Activated naive CD8-positive, alpha-beta T cell treated with anti-CD3 and anti-CD28 coated beads, Interleukin-2, amount 50 U/mL, for 24 hours (primary cell): ENCODE results near the gene PIGA.
"Not testable (repeated sequence)": the region's sequence is repeated elsewhere in the genome, so short reads cannot be mapped to it uniquely, and the experiment has no call there.

Experiments
- ATAC-seq: fragments of 150-1000 bp; cut with Tn5 transposase; one replicate; pipeline ENCODE4 v1.10.0; 2021
- DNase-seq: peaks from one replicate; pipeline ENCODE4 v3.0.0; 2021
- H3K27ac Mint-ChIP-seq: one replicate; pipeline ENCODE4 v1.8.0; 2021; ENCODE audit warnings: mild to moderate bottlenecking, mixed read lengths
- H3K27me3 Mint-ChIP-seq: one replicate; pipeline ENCODE4 v1.8.0; 2021; ENCODE audit warnings: mixed read lengths
- H3K36me3 Mint-ChIP-seq: one replicate; pipeline ENCODE4 v1.8.0; 2021; ENCODE audit warnings: low read depth, mixed read lengths
- H3K4me1 Mint-ChIP-seq: one replicate; pipeline ENCODE4 v1.8.0; 2021; ENCODE audit warnings: mixed read lengths
- H3K4me3 Mint-ChIP-seq: one replicate; pipeline ENCODE4 v1.8.0; 2021; ENCODE audit warnings: mild to moderate bottlenecking, moderate library complexity, mixed read lengths
- H3K9me3 Mint-ChIP-seq: one replicate; pipeline ENCODE4 v1.8.0; 2021; ENCODE audit warnings: mixed read lengths

The PIGA gene

GRCh38 chrX:15299941-15300851 lies 35.1 kb downstream of the PIGA start:
- no peak overlapping the region for H3K27ac Mint-ChIP-seq
- H3K27me3 Mint-ChIP-seq: no peaks in the 10 kb centered on the region
- H3K4me3 Mint-ChIP-seq: no peak overlapping the region
- H3K36me3 Mint-ChIP-seq: no peaks in the 10 kb centered on the region
- H3K4me1 Mint-ChIP-seq: peaks cover 1% of the 10 kb centered on the region
- no peaks in the 10 kb centered on the region for H3K9me3 Mint-ChIP-seq
- DNase-seq: no peak
- ATAC-seq: no peak

GRCh38 chrX:15298780-15299179 lies 36.5 kb downstream of the PIGA start:
- no peak overlapping the region for H3K27ac Mint-ChIP-seq
- no peaks in the 10 kb centered on the region for H3K36me3 Mint-ChIP-seq
- ATAC-seq (no peak), DNase-seq (no peak)
- H3K9me3 Mint-ChIP-seq: no peaks in the 10 kb centered on the region
- H3K4me1 Mint-ChIP-seq: peaks cover 1% of the 10 kb centered on the region
- no peaks in the 10 kb centered on the region for H3K27me3 Mint-ChIP-seq
- H3K4me3 Mint-ChIP-seq: no peak overlapping the region

GRCh38 chrX:15298201-15298600 lies 37.1 kb downstream of the PIGA start:
- ATAC-seq: no peak
- no peaks in the 10 kb centered on the region for H3K36me3 Mint-ChIP-seq
- H3K9me3 Mint-ChIP-seq: no peaks in the 10 kb centered on the region
- H3K27me3 Mint-ChIP-seq: no peaks in the 10 kb centered on the region
- no peak overlapping the region for H3K4me3 Mint-ChIP-seq
- H3K4me1 Mint-ChIP-seq: peaks cover 1% of the 10 kb centered on the region
- no peak for DNase-seq
- H3K27ac Mint-ChIP-seq: no peak overlapping the region

GRCh38 chrX:15293451-15293850 lies 41.9 kb downstream of the PIGA start:
- no peaks in the 10 kb centered on the region for H3K27me3 Mint-ChIP-seq
- H3K4me3 Mint-ChIP-seq: no peak overlapping the region

DNA sequence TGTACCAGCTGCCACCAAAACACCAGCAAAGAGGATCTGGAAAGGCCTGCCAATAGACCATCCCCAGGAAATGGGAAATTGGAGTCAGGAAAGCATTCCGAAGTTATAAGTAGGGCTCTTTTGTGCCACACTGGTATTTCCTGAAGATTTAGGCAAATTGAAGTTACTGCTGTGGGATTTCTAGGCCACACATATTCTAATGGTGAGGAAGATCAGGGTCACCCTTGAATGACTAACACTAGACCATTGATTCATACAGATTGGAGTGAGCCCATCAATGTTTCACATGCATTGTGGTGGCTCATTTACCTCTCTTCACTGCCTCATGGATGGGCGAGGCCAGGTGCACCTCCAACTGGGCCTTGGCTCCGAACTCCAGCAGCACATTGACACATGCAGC lies 42.5 kb downstream of the PIGA start:
- H3K4me1 Mint-ChIP-seq: no peaks in the 10 kb centered on the region
- DNase-seq: no peak
- H3K36me3 Mint-ChIP-seq: no peaks in the 10 kb centered on the region
- H3K4me3 Mint-ChIP-seq: no peak overlapping the region
- no peak overlapping the region for H3K27ac Mint-ChIP-seq
- ATAC-seq: no peak
- H3K27me3 Mint-ChIP-seq: no peaks in the 10 kb centered on the region
- H3K9me3 Mint-ChIP-seq: no peaks in the 10 kb centered on the region

More at GRCh38 chrX:15293451-15293850, 41.9 kb downstream of the PIGA start:
- no peak for ATAC-seq
- Mint-ChIP-seq H3K9me3 (no peaks in the 10 kb centered on the region), H3K4me1 (no peaks in the 10 kb centered on the region), H3K27ac (no peak overlapping the region), H3K36me3 (no peaks in the 10 kb centered on the region)
- DNase-seq: no peak

DNA sequence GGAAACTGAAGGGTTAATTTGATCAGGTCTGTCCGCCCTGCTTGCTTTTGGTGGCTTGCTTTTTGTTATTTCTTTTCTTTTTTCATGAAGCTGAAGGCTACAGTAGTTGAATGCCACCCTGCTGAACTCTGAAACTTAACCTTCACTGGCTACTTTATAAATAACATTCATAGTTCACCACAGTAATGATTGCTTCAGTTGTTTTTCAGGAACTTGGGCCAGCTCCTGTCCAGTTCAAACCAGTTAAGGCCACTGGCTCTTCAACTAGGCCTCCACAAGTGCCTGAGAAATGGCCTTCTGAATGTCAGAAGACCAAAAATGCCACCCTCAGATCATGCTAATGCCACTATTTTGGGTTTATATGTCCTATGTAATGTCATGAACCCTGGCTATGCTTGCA lies 57.7 kb downstream of the PIGA start:
- Mint-ChIP-seq H3K4me3 (no peak overlapping the region), H3K9me3 (no peaks in the 10 kb centered on the region), H3K27ac (no peak overlapping the region), H3K36me3 (no peaks in the 10 kb centered on the region), H3K4me1 (no peaks in the 10 kb centered on the region), H3K27me3 (no peaks in the 10 kb centered on the region)
- no peak for ATAC-seq
- DNase-seq: no peak

DNA sequence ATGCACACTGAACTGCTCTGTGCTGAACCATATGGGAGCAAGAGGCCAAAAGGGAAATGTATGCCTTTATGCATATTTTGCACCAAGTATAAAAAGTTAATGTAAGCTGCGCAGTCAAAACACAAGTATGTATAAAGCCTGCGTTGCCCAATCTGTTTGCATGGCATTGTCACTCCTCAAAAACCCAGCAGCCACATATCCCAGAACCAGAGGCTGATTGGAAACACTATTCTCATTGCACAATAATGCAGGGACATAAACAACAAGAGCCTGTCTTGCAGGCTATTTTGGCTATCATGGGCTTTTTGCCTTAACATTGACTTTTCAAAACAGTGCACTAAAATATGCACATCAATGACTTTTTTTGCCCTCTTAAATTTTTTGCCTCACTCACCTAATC lies 60.4 kb downstream of the PIGA start:
- DNase-seq (no peak), ATAC-seq (no peak)
- Mint-ChIP-seq H3K27me3 (no peaks in the 10 kb centered on the region), H3K9me3 (no peaks in the 10 kb centered on the region), H3K4me3 (no peak overlapping the region), H3K36me3 (no peaks in the 10 kb centered on the region), H3K27ac (no peak overlapping the region), H3K4me1 (peaks cover 4% of the 10 kb centered on the region)

DNA sequence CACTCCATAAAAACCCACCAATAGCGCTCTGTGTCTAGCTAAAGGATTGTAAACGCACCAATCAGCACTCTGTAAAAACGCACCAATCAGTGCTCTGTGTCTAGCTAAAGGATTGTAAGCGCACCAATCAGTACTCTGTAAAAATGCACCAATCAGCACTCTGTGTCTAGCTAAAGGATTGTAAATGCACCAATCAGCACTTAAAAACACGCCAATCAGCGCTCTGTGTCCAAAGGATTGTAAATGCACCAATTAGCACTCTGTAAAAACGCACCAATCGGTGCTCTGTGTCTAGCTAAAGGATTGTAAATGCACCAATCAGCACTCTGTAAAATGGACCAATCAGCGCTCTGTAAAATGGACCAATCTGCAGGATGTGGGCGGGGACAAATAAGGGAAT lies 62.0 kb downstream of the PIGA start:
- H3K4me1 Mint-ChIP-seq, DNase-seq, H3K27ac Mint-ChIP-seq, H3K36me3 Mint-ChIP-seq, ATAC-seq, H3K9me3 Mint-ChIP-seq, H3K4me3 Mint-ChIP-seq, H3K27me3 Mint-ChIP-seq: not testable (repeated sequence)

DNA sequence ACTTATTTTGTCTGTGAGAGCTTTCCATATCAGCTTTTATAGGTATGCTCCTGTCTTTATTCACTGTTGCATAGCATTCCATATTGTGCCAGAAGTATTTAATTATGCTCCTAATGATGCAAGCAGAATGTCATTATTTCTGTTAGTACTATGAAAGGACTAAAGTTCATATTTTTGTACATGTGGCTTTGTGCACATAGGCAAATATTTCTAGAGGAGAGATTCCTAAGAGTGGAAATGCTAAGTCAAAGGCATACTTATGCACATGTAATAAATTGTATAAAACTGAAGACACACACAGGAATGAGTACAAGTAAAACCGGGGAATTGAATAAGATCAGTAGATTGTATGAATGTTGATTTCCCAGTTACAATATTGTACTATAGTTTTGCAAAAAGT lies 63.6 kb downstream of the PIGA start:
- Mint-ChIP-seq H3K27ac (no peak overlapping the region), H3K9me3 (no peaks in the 10 kb centered on the region), H3K4me3 (no peak overlapping the region), H3K36me3 (no peaks in the 10 kb centered on the region), H3K27me3 (no peaks in the 10 kb centered on the region), H3K4me1 (peaks cover 9% of the 10 kb centered on the region)
- ATAC-seq: no peak
- DNase-seq: no peak

- DNase-seq: peak; percentile 8
- peak within 1 kb of the TSS; percentile 59 for H3K27ac Mint-ChIP-seq
- peak within 1 kb of the TSS; percentile 53 for H3K4me3 Mint-ChIP-seq
- H3K4me1 Mint-ChIP-seq: peaks cover 9% of the 10 kb centered on the region
- no peaks in the 10 kb centered on the region for H3K36me3 Mint-ChIP-seq
- ATAC-seq: peak; percentile 72
- no peaks in the 10 kb centered on the region for H3K27me3 Mint-ChIP-seq
- no peaks in the 10 kb centered on the region for H3K9me3 Mint-ChIP-seq
These were observed 65.5 kb downstream of the PIGA start, which contains the start of gene ASB9 for GRCh38 chrX:15269618-15270521. Gene ASB9, minus strand, starts transcription at chrX:15270083. Its CDS starts 209 bp downstream, at chrX:15269874.
